Stimulated activated effector memory CD8-positive, alpha-beta T cell treated with anti-CD3 and anti-CD28 coated beads, Interleukin-12 subunit alpha, Interleukin-12 subunit beta, amount 100 ng/mL, for 72 hours (primary cell): Measurements from ENCODE around the gene TMEM200A.

Experiments
- ATAC-seq: fragments of 150-1000 bp; cut with Tn5 transposase; 2 replicates; pipeline ENCODE4 v1.10.0; 2021
- DNase-seq, 2 donors: peaks; one replicate each; pipeline ENCODE4 v3.0.0; 2021 to 2022; ENCODE audit warnings: low spot score in 2 of 2
- H3K27ac Mint-ChIP-seq: one replicate; pipeline ENCODE4 v1.8.0; 2022; ENCODE audit warnings: mild to moderate bottlenecking, mixed read lengths
- H3K36me3 Mint-ChIP-seq: one replicate; pipeline ENCODE4 v1.8.0; 2022; ENCODE audit warnings: mild to moderate bottlenecking, mixed read lengths
- H3K4me1 Mint-ChIP-seq: one replicate; pipeline ENCODE4 v1.8.0; 2022; ENCODE audit warnings: mixed read lengths
- H3K4me3 Mint-ChIP-seq: one replicate; pipeline ENCODE4 v1.8.0; 2022; ENCODE audit warnings: mild to moderate bottlenecking, mixed read lengths
- H3K9me3 Mint-ChIP-seq: one replicate; pipeline ENCODE4 v1.8.0; 2022; ENCODE audit warnings: mixed read lengths

Gene TMEM200A

DNA sequence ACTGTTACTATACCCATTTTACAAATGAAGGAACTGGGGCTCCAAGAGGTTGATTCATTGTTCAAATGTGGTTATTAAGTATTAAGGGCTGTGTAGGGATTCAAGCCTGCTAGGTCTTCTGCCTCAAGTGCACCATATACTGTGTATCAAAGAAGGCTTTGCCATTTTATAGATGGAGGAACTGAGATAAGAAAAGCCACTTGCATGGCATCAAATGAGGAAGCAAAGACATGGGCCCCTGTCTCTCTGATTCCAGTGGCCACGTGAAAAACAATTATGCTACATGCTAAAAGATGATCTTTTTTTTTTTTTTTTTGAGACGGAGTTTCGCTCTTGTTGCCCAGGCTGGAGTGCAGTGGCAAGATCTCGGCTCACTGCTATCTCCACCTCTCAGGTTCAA lies 67.0 kb downstream of the TMEM200A start:
- Mint-ChIP-seq H3K4me1 (no peaks in the 10 kb centered on the region), H3K9me3 (no peaks in the 10 kb centered on the region)
- no peak for ATAC-seq

GRCh38 chr6:130434174-130434873 lies 68.5 kb downstream of the TMEM200A start:
- ATAC-seq: no peak
- Mint-ChIP-seq H3K36me3 (no peaks in the 10 kb centered on the region), H3K4me1 (no peaks in the 10 kb centered on the region), H3K9me3 (no peaks in the 10 kb centered on the region), H3K4me3 (no peak overlapping the region), H3K27ac (no peak overlapping the region)
- no peak for DNase-seq

More for the DNA sequence above, 67.0 kb downstream of the TMEM200A start:
- DNase-seq: no peak
- no peak overlapping the region for H3K4me3 Mint-ChIP-seq
- no peak overlapping the region for H3K27ac Mint-ChIP-seq
- no peaks in the 10 kb centered on the region for H3K36me3 Mint-ChIP-seq

DNA sequence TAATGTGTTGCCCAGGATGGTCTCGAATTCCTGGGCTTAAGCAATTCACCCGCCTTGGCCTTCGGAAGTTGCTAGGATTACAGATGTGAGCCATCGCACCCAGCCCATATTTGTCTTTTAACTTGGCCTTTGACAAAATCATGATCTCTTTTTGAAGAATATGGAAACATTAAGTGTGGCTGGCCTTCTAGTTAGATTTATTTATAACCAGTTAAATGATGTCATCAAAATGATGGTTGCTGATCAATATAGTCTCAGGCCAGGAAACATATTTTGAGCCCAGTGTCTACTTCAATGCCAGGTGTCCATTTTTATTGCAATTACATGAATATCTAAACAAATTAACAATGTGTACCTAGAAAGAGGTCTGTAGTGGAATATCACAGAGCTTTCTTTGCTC lies 69.4 kb downstream of the TMEM200A start:
- DNase-seq: no peak
- Mint-ChIP-seq H3K4me3 (no peak overlapping the region), H3K9me3 (no peaks in the 10 kb centered on the region), H3K27ac (no peak overlapping the region), H3K4me1 (no peaks in the 10 kb centered on the region), H3K36me3 (no peaks in the 10 kb centered on the region)
- no peak for ATAC-seq

GRCh38 chr6:130437961-130438360 lies 72.1 kb downstream of the TMEM200A start:
- Mint-ChIP-seq H3K4me1 (no peaks in the 10 kb centered on the region), H3K4me3 (no peak overlapping the region), H3K9me3 (no peaks in the 10 kb centered on the region), H3K27ac (no peak overlapping the region), H3K36me3 (no peaks in the 10 kb centered on the region)
- no peak for DNase-seq
- ATAC-seq: no peak

GRCh38 chr6:130447374-130447773 lies 81.6 kb downstream of the TMEM200A start:
- no peaks in the 10 kb centered on the region for H3K9me3 Mint-ChIP-seq
- H3K4me1 Mint-ChIP-seq: no peaks in the 10 kb centered on the region
- ATAC-seq: no peak
- H3K36me3 Mint-ChIP-seq: no peaks in the 10 kb centered on the region
- DNase-seq: no peak
- H3K27ac Mint-ChIP-seq: no peak overlapping the region
- no peak overlapping the region for H3K4me3 Mint-ChIP-seq

DNA sequence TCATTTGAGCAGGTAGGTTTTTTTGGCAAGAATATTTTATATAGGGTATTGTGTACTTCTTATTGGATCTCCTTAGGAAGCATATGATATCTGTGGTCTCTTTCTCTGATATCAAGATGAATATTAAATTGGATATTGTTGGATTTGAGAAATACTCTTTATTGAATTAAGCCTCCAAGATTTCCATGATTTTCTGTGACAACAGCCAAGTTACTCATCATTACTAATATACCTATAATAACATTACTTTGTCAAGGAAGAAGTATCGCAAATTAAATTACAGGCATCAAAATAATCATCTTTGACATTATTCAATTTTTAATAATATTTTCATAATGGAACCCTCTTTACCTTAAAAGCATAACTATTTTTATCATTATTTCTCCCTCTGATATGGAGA lies 86.5 kb downstream of the TMEM200A start:
- H3K4me3 Mint-ChIP-seq: no peak overlapping the region
- no peak overlapping the region for H3K27ac Mint-ChIP-seq
- H3K4me1 Mint-ChIP-seq: no peaks in the 10 kb centered on the region
- H3K36me3 Mint-ChIP-seq: no peaks in the 10 kb centered on the region
- DNase-seq (no peak), ATAC-seq (no peak)
- no peaks in the 10 kb centered on the region for H3K9me3 Mint-ChIP-seq

- peak; percentile 97 for ATAC-seq
- H3K4me3 Mint-ChIP-seq: no peak overlapping the region
- H3K36me3 Mint-ChIP-seq: no peaks in the 10 kb centered on the region
- H3K9me3 Mint-ChIP-seq: no peaks in the 10 kb centered on the region
- DNase-seq: no peak
- no peaks in the 10 kb centered on the region for H3K4me1 Mint-ChIP-seq
- H3K27ac Mint-ChIP-seq: no peak overlapping the region
These were observed 87.4 kb downstream of the TMEM200A start for GRCh38 chr6:130453230-130453629.

DNA sequence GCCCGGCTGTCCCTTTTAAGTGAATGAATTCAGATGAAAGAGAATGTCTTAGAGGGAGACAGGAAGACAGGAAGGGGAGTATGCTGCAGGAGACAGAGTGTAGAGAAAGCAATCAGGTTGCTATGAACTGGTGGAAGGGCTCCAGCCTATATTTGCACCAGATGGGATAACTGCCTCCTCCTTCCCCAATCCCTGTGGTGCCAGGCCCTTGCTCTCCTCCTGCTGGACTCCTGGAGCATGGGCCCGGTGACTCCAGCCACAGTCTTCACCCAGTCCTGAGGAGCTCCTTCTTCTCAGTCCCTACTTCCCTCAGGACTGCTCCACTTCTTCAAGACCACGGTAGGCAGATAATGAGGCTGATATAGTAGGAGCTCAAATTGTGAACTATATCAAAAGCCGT lies 91.8 kb downstream of the TMEM200A start:
- ATAC-seq (no peak), DNase-seq (no peak)
- H3K4me1 Mint-ChIP-seq: peaks cover 6% of the 10 kb centered on the region
- H3K9me3 Mint-ChIP-seq: no peaks in the 10 kb centered on the region
- no peaks in the 10 kb centered on the region for H3K36me3 Mint-ChIP-seq
- H3K4me3 Mint-ChIP-seq: no peak overlapping the region
- H3K27ac Mint-ChIP-seq: peak overlapping the region; percentile 37

- peak; percentile 57 for ATAC-seq
- H3K4me3 Mint-ChIP-seq: no peak overlapping the region
- no peak for DNase-seq
- no peaks in the 10 kb centered on the region for H3K36me3 Mint-ChIP-seq
- H3K4me1 Mint-ChIP-seq: peaks cover 6% of the 10 kb centered on the region
- no peaks in the 10 kb centered on the region for H3K9me3 Mint-ChIP-seq
- no peak overlapping the region for H3K27ac Mint-ChIP-seq
These were observed 93.5 kb downstream of the TMEM200A start for GRCh38 chr6:130459316-130459715.

GRCh38 chr6:130460934-130461333 lies 95.1 kb downstream of the TMEM200A start:
- ATAC-seq: no peak
- DNase-seq: no peak
- Mint-ChIP-seq H3K4me3 (no peak overlapping the region), H3K36me3 (no peaks in the 10 kb centered on the region), H3K4me1 (peaks cover 6% of the 10 kb centered on the region), H3K27ac (no peak overlapping the region), H3K9me3 (no peaks in the 10 kb centered on the region)

- Mint-ChIP-seq H3K9me3 (no peaks in the 10 kb centered on the region), H3K36me3 (no peaks in the 10 kb centered on the region), H3K4me1 (peaks cover 18% of the 10 kb centered on the region), H3K27ac (peak overlapping the region; percentile 23), H3K4me3 (no peak overlapping the region)
- DNase-seq (no peak), ATAC-seq (no peak)
These were observed 100.4 kb downstream of the TMEM200A start for GRCh38 chr6:130466052-130466747.

- Mint-ChIP-seq H3K9me3 (no peaks in the 10 kb centered on the region), H3K27ac (peak overlapping the region; percentile 23)
These were observed 100.9 kb downstream of the TMEM200A start for GRCh38 chr6:130466748-130467061.

DNA sequence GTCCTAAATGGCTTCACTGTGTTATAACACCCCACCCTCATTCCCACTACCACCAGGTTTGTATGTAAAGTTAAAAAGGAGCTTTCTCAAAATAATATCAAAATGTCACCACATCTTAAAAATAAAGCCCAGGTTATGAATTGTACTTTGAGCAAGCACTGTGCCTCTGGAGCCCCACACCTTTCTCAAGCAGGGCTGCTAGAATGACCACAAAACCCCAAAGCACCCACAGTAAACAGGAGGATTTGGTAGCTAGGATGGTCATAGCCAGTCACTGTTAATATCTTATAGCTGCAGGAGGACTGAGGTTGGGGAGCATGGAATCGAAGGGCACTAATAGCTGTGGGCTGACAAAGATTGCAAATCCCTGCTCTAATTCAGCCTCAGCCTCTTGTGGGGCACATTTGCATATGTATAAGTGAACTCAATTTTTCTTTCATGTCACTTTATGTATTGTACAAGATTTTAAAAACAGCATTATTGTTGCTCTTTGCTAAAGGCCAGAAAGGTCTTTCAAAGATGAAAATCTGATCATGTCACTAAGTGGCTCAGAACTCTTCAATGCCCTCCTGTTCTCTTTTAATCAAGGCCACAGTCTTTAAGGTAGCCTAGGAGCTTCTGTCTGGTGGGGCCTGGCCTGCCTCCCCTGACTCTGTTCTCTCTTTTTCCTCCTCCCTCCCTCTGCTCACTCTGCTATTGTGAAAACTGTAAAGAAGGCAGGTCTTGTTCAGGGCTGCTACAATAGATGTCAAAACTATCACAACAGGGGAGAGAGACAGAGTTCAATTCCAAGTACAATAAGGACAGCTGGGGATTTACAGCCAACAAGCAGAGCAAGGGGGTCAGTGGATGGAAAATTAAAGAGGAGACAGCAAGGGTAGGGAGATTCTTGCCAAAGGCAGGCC lies 101.6 kb downstream of the TMEM200A start:
- H3K9me3 Mint-ChIP-seq: no peaks in the 10 kb centered on the region
- no peak overlapping the region for H3K4me3 Mint-ChIP-seq
- peaks cover 18% of the 10 kb centered on the region for H3K4me1 Mint-ChIP-seq
- peak; percentile 82 for ATAC-seq
- no peak for DNase-seq
- H3K27ac Mint-ChIP-seq: peak overlapping the region; percentile 23
- no peaks in the 10 kb centered on the region for H3K36me3 Mint-ChIP-seq

More at GRCh38 chr6:130466748-130467061, 100.9 kb downstream of the TMEM200A start:
- DNase-seq (no peak), ATAC-seq (no peak)
- no peak overlapping the region for H3K4me3 Mint-ChIP-seq
- H3K36me3 Mint-ChIP-seq: no peaks in the 10 kb centered on the region
- peaks cover 18% of the 10 kb centered on the region for H3K4me1 Mint-ChIP-seq

- no peaks in the 10 kb centered on the region for H3K36me3 Mint-ChIP-seq
- H3K4me3 Mint-ChIP-seq: no peak overlapping the region
These were observed 104.9 kb downstream of the TMEM200A start for GRCh38 chr6:130470766-130471165.

GRCh38 chr6:130473886-130474285 lies 108.1 kb downstream of the TMEM200A start:
- Mint-ChIP-seq H3K9me3 (peaks cover 5% of the 10 kb centered on the region), H3K4me3 (no peak overlapping the region), H3K36me3 (no peaks in the 10 kb centered on the region), H3K27ac (no peak overlapping the region), H3K4me1 (peaks cover 12% of the 10 kb centered on the region)
- DNase-seq (no peak), ATAC-seq (peak; percentile 94)

More at GRCh38 chr6:130470766-130471165, 104.9 kb downstream of the TMEM200A start:
- ATAC-seq: no peak
- Mint-ChIP-seq H3K27ac (no peak overlapping the region), H3K9me3 (no peaks in the 10 kb centered on the region), H3K4me1 (peaks cover 30% of the 10 kb centered on the region)
- DNase-seq: no peak
